GM19463 (cell line): ENCODE results near the gene CDHR3.

Source experiments
- ATAC-seq: cut with Tn5 transposase; IDR thresholded peaks from one replicate; pipeline ENCODE4 v1.9.1; 2021; ENCODE audit warnings: mild to moderate bottlenecking, moderate library complexity; ENCODE audit not compliant: unreplicated experiment

The CDHR3 gene

GRCh38 chr7:106023369-106024322, 60.6 kb downstream of the CDHR3 start:
- no peak for ATAC-seq

GRCh38 chr7:106026101-106026500, 63.0 kb downstream of the CDHR3 start:
- no peak for ATAC-seq

GRCh38 chr7:106029451-106029850, 66.4 kb downstream of the CDHR3 start:
- no peak for ATAC-seq

GRCh38 chr7:106029941-106030340, 66.9 kb downstream of the CDHR3 start:
- ATAC-seq = no peak

- ATAC-seq = no peak
Measured at GRCh38 chr7:106031300-106032035, 68.4 kb downstream of the CDHR3 start.

DNA sequence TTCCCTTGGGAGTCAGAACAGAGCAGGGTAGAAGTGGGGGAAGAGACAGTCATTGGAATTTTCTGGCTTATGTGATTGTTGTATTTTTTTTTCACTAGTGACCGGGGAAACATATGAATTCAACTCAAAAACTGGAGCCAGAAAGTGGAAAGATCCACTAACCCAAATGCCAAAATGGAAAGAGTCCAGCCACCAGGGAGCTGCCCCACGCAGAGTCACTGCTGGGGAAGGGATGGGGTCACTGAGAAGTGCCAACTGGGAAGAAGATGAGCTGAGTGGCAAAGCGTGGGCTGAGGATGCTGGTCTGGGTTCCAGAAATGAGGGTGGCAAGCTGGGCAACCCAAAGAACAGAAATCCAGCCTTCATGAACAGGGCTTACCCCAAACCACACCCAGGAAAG, 69.2 kb downstream of the CDHR3 start:
- ATAC-seq = no peak

- ATAC-seq = no peak
Measured at GRCh38 chr7:106033735-106034134, 70.7 kb downstream of the CDHR3 start.

GRCh38 chr7:106034383-106034782, 71.3 kb downstream of the CDHR3 start:
- ATAC-seq = no peak

DNA sequence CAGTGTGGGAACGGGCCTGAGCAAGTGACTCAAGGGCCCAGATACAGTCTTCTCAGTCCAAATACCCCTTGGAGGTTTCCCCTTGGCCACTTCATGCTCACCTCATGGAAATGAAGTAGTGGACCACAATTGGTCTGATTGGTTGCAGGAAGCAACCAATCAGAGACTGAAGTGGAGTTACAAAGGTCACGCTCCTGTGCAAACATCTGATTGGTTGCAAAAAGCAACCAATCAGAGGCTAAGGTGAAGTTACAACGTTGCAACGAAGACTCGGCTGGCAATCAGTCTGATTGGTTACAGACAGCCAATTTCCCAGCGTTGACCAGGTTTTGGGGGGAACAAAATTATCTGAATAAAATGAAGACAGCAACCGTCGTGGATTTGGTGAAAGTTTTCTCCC, 72.5 kb downstream of the CDHR3 start:
- ATAC-seq = no peak

DNA sequence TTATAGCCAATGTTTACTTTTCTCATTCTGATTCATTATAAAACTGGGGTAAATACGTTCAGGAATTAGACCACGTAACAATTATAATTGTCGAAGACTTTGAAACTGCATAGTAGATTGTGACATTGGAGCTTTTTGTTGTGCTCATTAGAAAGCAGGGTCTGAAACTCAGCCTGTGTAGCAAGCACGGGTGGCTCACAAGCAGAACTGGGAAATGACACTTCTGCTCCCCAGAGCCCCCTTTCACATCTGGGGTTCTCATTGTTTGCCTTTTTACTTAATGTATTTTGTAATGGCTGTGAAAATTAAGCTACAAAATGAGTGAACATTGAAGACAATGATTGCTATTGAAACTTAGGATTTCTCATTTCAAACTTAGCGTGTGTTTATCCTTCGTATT, 72.9 kb downstream of the CDHR3 start:
- ATAC-seq = no peak

GRCh38 chr7:106037489-106038176, 74.6 kb downstream of the CDHR3 start:
- no peak for ATAC-seq

DNA sequence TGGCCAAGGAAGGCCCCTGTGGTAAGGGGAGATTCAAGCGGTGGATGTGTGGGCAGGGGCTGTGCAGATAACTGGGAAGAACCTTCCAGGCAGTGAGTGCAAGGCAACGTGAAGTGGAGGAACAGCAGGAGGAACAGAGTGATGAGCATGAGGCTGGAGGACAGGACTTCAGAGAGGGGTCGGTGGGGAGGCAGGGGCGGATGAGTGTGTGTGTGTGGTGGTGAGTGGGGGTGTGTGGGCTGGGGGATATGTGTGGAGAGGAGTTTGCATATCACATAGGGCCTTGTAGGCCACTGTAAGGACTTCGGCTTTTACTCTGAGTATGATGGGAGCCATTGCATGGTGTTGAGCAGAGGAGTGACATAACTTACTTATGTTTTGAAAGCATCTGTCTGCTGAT, 75.2 kb downstream of the CDHR3 start:
- ATAC-seq = no peak

GRCh38 chr7:106038916-106039315, 75.9 kb downstream of the CDHR3 start:
- no peak for ATAC-seq

GRCh38 chr7:106039486-106040060, 76.5 kb downstream of the CDHR3 start:
- ATAC-seq = no peak

- ATAC-seq = peak; percentile 65
Measured at GRCh38 chr7:106041140-106041717, 78.2 kb downstream of the CDHR3 start.

- ATAC-seq = no peak
Measured at GRCh38 chr7:106042196-106042611, 79.1 kb downstream of the CDHR3 start.

DNA sequence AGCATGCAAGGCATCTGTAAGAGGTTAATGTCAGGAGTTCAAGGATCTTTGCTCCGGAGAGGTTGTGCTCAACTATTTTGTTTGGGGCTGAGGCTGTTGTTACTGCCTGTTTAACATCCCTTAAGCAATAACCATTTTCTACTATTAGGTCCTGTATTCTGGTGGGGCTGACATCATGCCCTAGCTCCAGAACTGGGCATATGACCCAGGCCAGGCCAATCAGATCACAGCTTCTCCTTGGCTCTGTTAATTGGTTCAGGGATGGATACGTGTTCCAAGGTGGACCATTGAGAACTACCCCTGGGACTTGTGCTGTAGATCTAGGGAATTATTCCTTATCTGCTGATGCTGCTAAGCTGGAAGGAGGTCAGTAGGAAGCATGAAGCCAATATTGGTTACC, 82.1 kb downstream of the CDHR3 start:
- no peak for ATAC-seq

GRCh38 chr7:106045586-106045985, 82.5 kb downstream of the CDHR3 start:
- ATAC-seq = no peak

- no peak for ATAC-seq
Measured at GRCh38 chr7:106047184-106047583, 84.1 kb downstream of the CDHR3 start.

DNA sequence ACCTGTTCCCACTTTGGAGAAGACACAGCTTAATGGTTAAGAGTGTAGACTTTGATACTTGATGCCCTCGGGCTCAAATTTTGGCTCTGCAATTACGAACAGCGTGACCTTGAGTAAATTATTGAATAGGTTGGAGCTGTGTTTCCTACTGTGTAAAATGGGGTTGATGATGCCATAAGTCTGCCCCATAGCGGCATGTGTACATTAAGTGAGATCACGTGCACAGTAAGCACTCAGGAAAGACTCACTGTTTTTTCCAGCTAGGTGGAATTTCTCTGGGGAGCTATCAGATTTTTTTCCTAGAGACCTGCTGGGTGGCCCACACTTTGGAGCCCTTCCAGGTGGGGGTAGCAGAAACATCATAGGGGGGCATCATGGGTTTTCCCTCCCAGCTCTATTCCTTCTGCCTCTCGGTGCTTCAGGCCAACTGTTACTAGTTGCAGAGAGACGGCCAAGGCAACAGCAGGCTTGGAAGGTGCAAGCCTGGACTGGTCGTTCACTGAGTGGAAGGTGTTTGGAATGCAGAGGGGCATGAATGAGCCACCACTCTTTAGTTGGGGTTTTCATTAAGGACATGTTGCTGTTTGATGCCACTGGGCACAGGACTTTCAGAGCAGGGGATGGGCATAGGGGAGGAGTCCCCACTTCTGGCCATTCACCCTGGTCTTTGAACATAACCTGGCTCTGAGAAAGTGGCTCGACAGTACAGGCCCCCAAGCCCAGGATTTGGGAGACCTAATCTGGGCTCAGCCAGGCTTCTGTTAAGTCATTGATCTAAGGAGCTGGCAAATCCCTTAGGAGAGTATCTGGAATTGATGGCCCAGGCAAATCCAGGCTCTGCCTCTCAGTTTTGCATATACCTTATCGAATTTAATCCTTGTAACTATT, 85.0 kb downstream of the CDHR3 start:
- ATAC-seq = no peak
